ENCODE results near the gene MYO18B.

The MYO18B gene

GRCh38 chr22:25777870-25778269 is 35.9 kb downstream of the MYO18B start:
- no peak for DNase-seq

- no peak for DNase-seq
These were observed 37.4 kb downstream of the MYO18B start for GRCh38 chr22:25779426-25779825.

DNA sequence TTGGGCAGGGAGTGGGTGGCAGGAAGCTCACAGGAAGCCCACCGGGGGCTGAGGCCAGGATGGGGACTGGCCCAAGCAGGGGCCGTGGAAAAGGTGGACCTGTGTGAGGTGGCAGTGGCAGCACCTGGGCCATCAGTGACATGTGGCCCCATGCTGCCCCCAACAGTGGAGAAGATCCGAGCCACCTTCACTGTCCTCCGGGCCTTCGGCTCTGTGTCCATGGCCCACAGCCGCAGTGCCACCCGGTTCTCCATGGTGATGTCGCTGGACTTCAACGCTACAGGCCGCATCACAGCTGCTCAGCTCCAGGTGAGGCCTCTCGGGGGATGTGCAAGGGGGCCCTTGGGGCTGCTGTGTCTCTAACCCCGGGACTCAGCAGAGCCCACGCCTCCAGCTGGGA is 37.9 kb downstream of the MYO18B start:
- DNase-seq = no peak

DNA sequence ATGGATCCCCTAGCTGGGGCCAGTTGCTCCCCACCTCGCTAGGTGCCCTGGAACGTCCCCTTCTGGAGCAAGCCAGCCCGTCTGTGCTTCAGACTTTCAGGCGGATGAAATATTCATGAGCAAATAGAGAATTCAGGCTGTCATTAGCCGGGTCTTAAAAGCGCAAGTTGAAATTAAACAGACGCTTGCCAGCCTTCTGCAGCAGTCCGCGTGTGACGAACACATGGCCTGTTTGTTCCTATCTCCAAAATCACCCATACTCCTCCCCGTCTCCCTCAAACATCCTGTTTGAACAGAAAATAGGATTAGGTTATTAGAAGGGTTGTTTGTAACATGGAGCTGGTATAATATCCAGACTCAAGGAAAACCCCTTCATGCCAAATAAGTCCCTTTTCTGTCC is 38.7 kb downstream of the MYO18B start:
- no peak for DNase-seq

- no peak for DNase-seq
These were observed 39.8 kb downstream of the MYO18B start for GRCh38 chr22:25781801-25782200.

DNA sequence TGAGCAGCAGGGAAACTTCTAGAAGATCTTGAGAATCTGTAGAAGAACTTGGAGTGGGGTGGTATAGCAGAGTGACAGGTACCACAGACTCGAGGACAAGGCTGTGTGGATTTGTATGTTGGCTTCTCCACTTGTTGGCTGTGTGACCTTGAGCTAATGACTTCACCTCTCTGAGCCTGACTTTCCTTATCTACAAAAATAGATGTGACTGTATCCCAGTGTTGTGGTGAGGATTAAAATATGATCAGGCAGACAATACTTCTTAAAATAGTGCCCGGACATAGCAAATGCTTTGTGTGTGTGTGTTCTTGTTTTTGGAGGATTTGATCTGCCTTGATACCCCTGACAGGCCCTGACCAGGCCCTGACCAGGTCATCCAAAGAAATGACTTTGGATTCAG is 40.8 kb downstream of the MYO18B start:
- no peak for DNase-seq

GRCh38 chr22:25783856-25784255 is 41.9 kb downstream of the MYO18B start:
- DNase-seq = no peak

DNA sequence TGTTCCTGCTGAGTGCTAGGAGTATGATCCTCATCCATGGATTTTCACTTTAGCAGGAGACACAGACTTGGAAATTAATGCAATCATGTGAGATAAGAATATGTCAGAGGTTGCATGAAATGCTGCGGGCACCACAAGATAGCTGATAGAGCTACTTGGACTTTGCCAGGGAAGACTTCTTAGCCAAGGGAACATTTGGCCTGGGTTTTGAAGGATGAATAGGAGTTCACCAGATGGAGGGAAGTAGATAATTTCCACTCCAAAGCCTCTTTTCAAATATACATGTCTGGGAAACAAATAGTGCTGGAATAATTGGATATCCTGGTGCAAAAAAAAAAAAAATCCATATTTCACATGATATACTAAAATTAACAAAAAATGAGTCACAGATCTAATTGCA is 44.2 kb downstream of the MYO18B start:
- no peak for DNase-seq

DNA sequence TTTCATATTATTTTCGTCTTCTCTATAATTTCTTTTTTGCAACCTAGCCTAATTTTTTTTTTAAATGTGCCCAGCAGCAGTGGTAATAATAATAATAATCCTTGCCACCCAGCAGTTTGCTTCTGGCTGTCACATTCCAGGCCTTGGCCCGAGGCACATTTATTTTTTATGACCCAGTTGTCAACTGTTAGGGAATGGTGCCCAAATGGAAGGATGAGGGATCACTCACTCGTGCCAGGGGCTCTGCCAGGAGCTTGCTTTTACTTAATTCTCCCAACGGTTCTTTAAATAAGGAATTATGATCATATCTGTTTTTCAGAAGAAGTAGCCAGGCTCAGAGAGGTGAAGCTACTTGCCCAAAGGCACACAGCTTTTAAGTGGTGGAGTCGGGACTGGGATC is 49.6 kb downstream of the MYO18B start:
- DNase-seq = no peak

DNA sequence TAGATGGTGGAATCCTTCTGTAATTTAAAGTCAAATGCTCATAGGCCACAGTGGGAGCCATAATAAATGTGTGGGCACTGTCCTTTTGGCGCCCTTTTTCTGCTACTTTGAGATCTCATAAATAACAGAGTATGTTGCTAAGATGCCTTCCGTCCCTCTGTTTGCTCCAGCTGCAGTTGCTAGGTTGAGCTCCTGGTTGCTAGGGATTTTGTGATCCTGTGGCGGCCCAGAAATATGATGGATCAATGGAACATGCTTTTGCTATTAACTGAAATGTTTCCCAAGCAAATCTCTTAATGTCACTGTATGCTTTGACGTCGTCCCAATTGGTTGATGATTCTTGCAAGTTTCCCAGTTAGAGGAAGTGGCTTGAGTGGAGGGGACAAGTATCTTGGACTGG is 53.5 kb downstream of the MYO18B start:
- no peak for DNase-seq

- no peak for DNase-seq
These were observed 55.7 kb downstream of the MYO18B start for GRCh38 chr22:25797498-25798290.

GRCh38 chr22:25800766-25801165 is 58.8 kb downstream of the MYO18B start:
- no peak for DNase-seq

- no peak for DNase-seq
These were observed 60.0 kb downstream of the MYO18B start for GRCh38 chr22:25802018-25802417.

GRCh38 chr22:25804676-25805075 is 62.7 kb downstream of the MYO18B start:
- no peak for DNase-seq

- DNase-seq = no peak
These were observed 64.6 kb downstream of the MYO18B start for GRCh38 chr22:25806579-25806978.

- no peak for DNase-seq
These were observed 72.7 kb downstream of the MYO18B start for GRCh38 chr22:25814685-25815084.

GRCh38 chr22:25815561-25815960 is 73.6 kb downstream of the MYO18B start:
- DNase-seq = no peak

GRCh38 chr22:25816522-25817059 is 74.6 kb downstream of the MYO18B start:
- DNase-seq = no peak

- DNase-seq = no peak
These were observed 75.3 kb downstream of the MYO18B start for GRCh38 chr22:25817092-25817943.

- no peak for DNase-seq
These were observed 76.6 kb downstream of the MYO18B start for GRCh38 chr22:25818541-25818940.

DNA sequence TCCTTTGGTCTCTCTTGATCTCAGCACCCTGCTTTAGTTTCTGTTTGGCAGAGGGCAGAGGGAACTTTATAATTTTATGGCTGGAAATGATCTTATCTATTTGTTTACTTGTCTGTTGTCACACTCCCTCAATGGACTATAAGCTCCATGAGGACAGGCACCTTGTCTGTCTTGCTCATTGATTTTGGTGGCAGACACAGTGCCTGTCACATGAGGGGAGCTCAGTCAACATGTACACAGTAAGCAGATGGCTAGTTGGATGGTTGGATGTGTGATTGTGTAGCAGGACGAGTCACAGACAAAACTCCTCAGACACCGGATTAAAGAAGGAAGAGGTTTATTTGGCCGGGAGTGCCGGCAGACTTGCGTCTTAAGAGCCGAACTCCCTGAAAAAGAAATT is 80.4 kb downstream of the MYO18B start:
- no peak for DNase-seq

- no peak for DNase-seq
These were observed 81.3 kb downstream of the MYO18B start for GRCh38 chr22:25823276-25823675.

DNA sequence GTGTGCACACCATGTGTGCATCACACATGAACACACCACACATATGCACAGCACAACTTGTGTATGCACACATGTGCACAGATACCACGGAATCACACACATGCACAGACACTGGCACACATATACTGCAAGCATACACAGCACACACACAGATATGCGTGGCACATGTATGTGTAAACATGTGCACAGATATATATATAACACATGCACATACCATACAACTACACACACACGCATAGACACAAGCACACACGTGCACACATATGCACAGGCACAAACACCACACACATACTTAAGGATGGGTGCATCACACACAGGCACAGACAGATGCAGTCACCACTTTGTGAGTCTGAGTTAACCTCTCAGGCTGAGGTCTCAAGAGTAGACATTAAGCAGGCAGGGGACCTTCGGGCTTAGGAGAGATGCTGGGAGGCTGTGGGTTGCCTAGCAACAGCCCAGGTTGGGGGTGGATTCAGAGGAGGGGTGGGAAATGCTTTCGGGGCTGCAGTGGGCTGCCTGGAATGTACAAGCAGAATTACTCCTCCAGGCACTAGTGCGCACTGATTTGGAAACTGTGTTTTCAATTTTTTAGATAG is 82.9 kb downstream of the MYO18B start:
- DNase-seq = no peak

GRCh38 chr22:25827415-25827814 is 85.4 kb downstream of the MYO18B start:
- DNase-seq = no peak

All from NCI-H1436 treated with DMSO at 0.1 percent for 48 hours (cell line).